Transverse colon (tissue), 4 donors: ENCODE results near the gene SERHL2. TPM values are rescaled to one million over a fixed set of nuclear protein-coding genes. Genes with fewer than 3 reads are reported as not detected.
A peak's percentile ranks its signal among the peaks of the same experiment; 100 is the strongest.
"Not testable (repeated sequence)": the region's sequence is repeated elsewhere in the genome, so short reads cannot be mapped to it uniquely, and the experiment has no call there.

ENCODE experiments used
- DNase-seq: peaks from one replicate; pipeline ENCODE4 v3.0.0-alpha.2; 2019
- H3K27ac ChIP-seq, 4 donors: fragments of 200-600 bp; sonication (generic); 2 replicates each; pipeline ENCODE4 v1.5.1; 2016 to 2018; ENCODE audit warnings: inconsistent platforms in 4 of 4
- H3K27me3 ChIP-seq: fragments of 200-600 bp; sonication (generic); 2 replicates; pipeline ENCODE4 v1.5.1; 2017; ENCODE audit warnings: inconsistent platforms
- H3K36me3 ChIP-seq, 4 donors: fragments of 200-600 bp; sonication (generic); 2 replicates each; pipeline ENCODE4 v1.5.1; 2017 to 2019; ENCODE audit warnings: inconsistent platforms in 4 of 4
- H3K4me1 ChIP-seq, 4 donors: fragments of 200-600 bp; sonication (generic); 2 replicates each; pipeline ENCODE4 v1.5.1; 2017 to 2020; ENCODE audit warnings: inconsistent platforms in 4 of 4
- H3K4me3 ChIP-seq, 4 donors: fragments of 200-600 bp; sonication (generic); 1 replicate in 1 of 4; 2 replicates in 3 of 4; pipeline versions ENCODE4 v1.5.1 to v1.6.1; 2017 to 2019; ENCODE audit warnings: inconsistent platforms in 4 of 4
- H3K9me3 ChIP-seq, 2 donors: fragments of 200-600 bp; sonication (generic); 2 replicates each; pipeline ENCODE4 v1.5.1; 2017 to 2019; ENCODE audit warnings: inconsistent platforms in 2 of 2
- EP300 ChIP-seq: sonication (generic); formaldehyde crosslinking; IDR thresholded peaks from one replicate; pipeline ENCODE4 v1.6.1; 2017; ENCODE audit warnings: antibody characterized with exemption, low read depth
- POLR2A ChIP-seq: fragments of 450-650 bp; IDR thresholded peaks from one replicate; pipeline ENCODE4 v1.6.1; 2016; ENCODE audit warnings: antibody characterized with exemption, mild to moderate bottlenecking, moderate library complexity
- POLR2AphosphoS5 ChIP-seq, 3 donors: sonication (generic); formaldehyde crosslinking; IDR thresholded peaks; one replicate each; pipeline ENCODE4 v1.6.1; 2016; ENCODE audit warnings: antibody characterized with exemption in 3 of 3
- WGBS, 2 donors: methylation state at CpG; one replicate each; pipeline ENCODE4 v1.1.5; 2018; ENCODE audit warnings: low coverage in 1 of 2; 5-methylcytosine and 5-hydroxymethylcytosine counted together
- in situ Hi-C, 4 donors: fragments of 200-750 bp; cut with MboI; loops; one replicate each; pipeline versions ENCODE4 v1.15.0 to v1.15.1; 2017; ENCODE audit warnings: low sequenced_read_pairs in 3 of 4, low pct_ligation_motif_present in 1 of 4, low pct_unique_long_range_greater_than_20kb in 1 of 4
- intact Hi-C: fragments of 100-400 bp; cut with DNase I; formaldehyde crosslinking; loops from one replicate; pipeline ENCODE4 v1.15.1; 2023; ENCODE audit warnings: low total_unique reads
- total RNA-seq, 4 donors: library from RNA; depleted of rRNA; stranded (reverse); fragments of >200 nt; gene quantifications; one replicate each; pipeline ENCODE4 v1.1.0, GENCODE V29; 2016
- TF ChIP-seq, protein P1 (sequence below), 5 experiments: fragments of 200-600 bp in 3 of 5; fragments of 450-650 bp in 2 of 5; sonication (generic) in 3 of 5; IDR thresholded peaks; 1 replicate in 2 of 5; 2 replicates in 3 of 5; pipeline ENCODE4 v1.5.1; 2016 to 2017; ENCODE audit warnings: antibody characterized with exemption in 5 of 5, inconsistent platforms in 3 of 5, mild to moderate bottlenecking in 2 of 5, moderate library complexity in 1 of 5

Gene SERHL2
- total RNA-seq, 4 donors from 2014 or later, result 0.95 to 2.0 TPM; not detected in 2

DNA sequence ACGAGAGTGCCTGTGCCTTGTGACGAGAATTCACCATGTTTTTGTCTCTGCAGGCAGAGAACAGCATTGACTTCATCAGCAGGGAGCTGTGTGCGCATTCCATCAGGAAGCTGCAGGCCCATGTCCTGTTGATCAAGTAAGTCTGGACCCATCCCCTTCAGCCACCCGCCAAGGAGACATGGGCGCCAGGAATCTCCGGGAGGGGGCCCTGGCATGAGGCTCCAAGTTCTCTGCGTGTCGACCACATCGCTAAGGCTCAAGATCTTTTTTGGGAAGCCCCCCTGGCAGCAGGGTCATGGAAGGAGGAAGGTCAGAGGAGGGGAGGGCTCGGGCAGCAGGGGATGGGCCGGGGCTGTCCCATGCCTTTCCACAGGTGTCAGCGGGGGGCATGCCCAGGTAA, 17.3 kb downstream of the SERHL2 start:
- WGBS, 2 donors, result 100% methylated on average over 2 of the region's 12 CpGs; no CpG with 5 or more reads in 1 of the 2 donors
- intact Hi-C loops, H3K27ac ChIP-seq, H3K9me3 ChIP-seq, H3K27me3 ChIP-seq, H3K36me3 ChIP-seq, in situ Hi-C loops, DNase-seq, H3K4me3 ChIP-seq, H3K4me1 ChIP-seq: not testable (repeated sequence)

DNA sequence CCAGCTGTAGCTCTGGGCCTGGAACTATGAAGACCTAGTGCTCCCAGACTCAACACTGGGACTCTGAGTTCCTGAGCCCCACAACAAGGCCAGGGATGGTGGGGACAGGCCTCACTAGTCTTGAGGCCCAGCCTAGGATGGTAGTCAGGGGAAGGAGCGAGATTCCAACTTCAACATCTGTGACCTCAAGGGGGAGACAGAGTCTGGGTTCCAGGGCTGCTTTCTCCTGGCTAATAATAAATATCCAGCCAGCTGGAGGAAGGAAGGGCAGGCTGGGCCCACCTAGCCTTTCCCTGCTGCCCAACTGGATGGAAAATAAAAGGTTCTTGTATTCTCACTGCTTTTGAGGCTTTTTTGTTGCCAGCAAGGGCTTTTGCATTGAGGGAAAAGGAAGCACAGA, 20.3 kb downstream of the SERHL2 start:
- intact Hi-C loops, H3K9me3 ChIP-seq, in situ Hi-C loops, DNase-seq, H3K27me3 ChIP-seq, H3K27ac ChIP-seq, H3K4me1 ChIP-seq, H3K4me3 ChIP-seq: not testable (repeated sequence)
- H3K36me3 ChIP-seq, result peaks cover 0 to 15% (median 0%) of the 10 kb centered on the region in 4 donors
- no CpG with 5 or more reads among the region's 1 CpG for WGBS, 2 donors

DNA sequence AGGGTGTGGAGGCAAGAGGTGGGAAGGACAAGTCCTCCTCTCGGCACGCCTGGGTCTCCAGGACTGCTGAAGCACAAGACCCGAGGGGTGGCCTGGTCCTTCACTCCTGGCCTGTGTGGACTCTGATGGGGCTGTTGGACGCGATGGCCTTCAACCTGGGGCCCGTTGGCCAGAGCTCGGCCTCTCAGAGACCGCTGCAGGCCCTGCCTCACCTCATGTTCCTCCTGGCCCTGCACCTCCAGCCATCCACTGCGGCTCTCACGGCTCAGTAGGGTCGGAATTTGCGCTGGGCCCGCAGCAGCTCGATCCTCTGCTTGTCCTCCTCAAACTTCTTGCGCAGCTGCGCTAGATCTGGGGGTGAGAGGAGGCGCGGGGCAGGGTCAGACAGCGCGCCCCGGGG, 20.7 kb downstream of the SERHL2 start:
- intact Hi-C loops, H3K27ac ChIP-seq, H3K9me3 ChIP-seq, H3K4me1 ChIP-seq, H3K4me3 ChIP-seq, in situ Hi-C loops, DNase-seq, H3K27me3 ChIP-seq: not testable (repeated sequence)
- 90 to 100% methylated on average over 2 to 21 of the region's 21 CpGs for WGBS, 2 donors
- peaks cover 0 to 15% (median 0%) of the 10 kb centered on the region in 4 donors for H3K36me3 ChIP-seq

DNA sequence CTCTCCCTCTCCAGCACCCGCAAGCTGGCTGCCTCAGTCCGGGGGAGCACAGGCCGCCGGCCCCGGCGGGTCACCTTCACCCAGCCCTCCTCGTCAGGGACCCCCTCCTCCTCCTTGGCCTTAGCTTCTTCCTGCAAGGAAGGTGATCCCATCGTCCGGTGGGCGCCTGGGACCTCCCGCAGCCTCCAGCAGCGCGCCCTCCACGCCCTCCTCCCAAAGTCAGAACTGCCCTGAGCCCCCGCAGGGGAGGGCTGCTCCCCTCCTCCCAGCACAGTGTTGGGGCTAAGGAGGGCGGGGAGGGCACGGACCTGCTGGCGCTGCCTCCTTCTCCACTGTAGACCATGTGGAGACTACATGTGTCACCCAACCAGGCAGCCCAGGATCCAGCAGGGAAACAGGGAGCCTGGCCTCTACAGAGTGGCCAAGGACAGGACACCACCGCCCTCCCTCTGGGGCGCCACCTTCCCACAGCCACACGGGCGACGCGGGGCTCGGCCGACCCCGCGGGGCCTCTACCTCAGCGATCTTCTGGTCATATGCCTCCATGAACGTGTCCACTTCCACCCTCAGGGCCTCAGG, 22.3 kb downstream of the SERHL2 start:
- H3K27ac ChIP-seq, H3K4me3 ChIP-seq, H3K27me3 ChIP-seq, H3K4me1 ChIP-seq, H3K9me3 ChIP-seq, DNase-seq, in situ Hi-C loops, intact Hi-C loops: not testable (repeated sequence)
- peaks cover 0 to 15% (median 0%) of the 10 kb centered on the region in 4 donors for H3K36me3 ChIP-seq
- WGBS, 2 donors, result 92% methylated on average over 26 of the region's 30 CpGs; no CpG with 5 or more reads in 1 of the 2 donors

DNA sequence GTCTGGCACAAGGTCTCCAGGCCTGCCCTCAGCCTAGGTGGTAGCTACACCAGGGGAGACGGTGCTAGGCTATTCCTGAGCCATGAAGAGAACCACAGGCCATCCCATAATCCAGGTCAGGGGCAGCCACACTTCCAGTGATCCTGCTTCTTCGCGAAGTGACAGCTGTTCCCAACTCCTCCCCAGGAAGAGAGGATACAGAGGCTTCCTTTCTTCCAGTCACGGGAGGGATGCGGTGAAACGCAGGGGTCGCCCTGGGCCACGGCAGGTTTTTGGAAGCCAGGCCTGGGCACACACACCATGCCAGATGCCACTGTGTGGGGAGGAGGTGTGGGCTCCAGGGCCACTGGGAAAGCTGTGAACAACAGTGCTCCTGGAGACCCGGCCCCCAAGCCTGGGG, 23.4 kb downstream of the SERHL2 start:
- in situ Hi-C loops, DNase-seq, intact Hi-C loops, H3K9me3 ChIP-seq, H3K4me3 ChIP-seq, H3K4me1 ChIP-seq, H3K27me3 ChIP-seq, H3K27ac ChIP-seq: not testable (repeated sequence)
- WGBS, 2 donors, result 94% methylated on average over 8 of the region's 9 CpGs; no CpG with 5 or more reads in 1 of the 2 donors
- peaks cover 0 to 15% (median 0%) of the 10 kb centered on the region in 4 donors for H3K36me3 ChIP-seq

DNA sequence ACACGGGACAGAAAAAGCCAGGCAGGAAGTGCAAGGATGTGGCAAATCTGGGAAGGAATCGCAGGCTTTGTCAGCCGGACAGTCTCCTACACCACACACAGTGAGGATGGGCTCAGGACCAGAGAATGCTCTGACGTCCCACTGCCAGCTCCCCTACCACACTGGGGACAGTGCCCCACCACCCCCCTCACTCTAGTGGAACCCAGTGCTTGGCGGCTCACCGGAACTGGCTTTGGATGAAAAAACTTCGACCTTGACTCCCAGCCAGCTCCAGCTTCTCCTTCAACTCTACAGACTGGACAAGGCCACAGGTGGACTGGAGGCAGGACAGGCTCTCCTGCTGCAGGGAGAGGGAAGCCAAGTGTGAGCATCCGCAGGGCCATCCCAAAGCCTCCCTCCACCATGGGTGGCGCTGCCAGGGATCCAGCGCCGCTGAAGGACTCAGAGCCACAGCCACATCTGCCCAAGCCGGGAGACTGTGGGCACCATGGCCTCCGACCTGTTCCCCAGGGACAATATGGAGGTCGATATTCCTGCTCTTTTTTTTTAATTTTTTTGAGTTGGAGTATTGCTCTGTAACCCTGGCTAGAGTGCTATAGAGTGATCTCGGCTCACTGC, 24.0 kb downstream of the SERHL2 start:
- no peak for DNase-seq
- Histone ChIP-seq H3K4me1 (peaks cover 0 to 11% (median 6%) of the 10 kb centered on the region in 4 donors), H3K27ac (no peak overlapping the region), H3K27me3 (no peaks in the 10 kb centered on the region), H3K36me3 (peaks cover 0 to 11% (median 0%) of the 10 kb centered on the region in 4 donors), H3K4me3 (no peak overlapping the region), H3K9me3 (no peaks in the 10 kb centered on the region)
- 95 to 100% methylated on average over 3 to 14 of the region's 15 CpGs for WGBS, 2 donors
- TF ChIP-seq, protein P1, sequence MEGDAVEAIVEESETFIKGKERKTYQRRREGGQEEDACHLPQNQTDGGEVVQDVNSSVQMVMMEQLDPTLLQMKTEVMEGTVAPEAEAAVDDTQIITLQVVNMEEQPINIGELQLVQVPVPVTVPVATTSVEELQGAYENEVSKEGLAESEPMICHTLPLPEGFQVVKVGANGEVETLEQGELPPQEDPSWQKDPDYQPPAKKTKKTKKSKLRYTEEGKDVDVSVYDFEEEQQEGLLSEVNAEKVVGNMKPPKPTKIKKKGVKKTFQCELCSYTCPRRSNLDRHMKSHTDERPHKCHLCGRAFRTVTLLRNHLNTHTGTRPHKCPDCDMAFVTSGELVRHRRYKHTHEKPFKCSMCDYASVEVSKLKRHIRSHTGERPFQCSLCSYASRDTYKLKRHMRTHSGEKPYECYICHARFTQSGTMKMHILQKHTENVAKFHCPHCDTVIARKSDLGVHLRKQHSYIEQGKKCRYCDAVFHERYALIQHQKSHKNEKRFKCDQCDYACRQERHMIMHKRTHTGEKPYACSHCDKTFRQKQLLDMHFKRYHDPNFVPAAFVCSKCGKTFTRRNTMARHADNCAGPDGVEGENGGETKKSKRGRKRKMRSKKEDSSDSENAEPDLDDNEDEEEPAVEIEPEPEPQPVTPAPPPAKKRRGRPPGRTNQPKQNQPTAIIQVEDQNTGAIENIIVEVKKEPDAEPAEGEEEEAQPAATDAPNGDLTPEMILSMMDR (IDR thresholded peaks at IDR 0.05), result no peak
- no peak for TF ChIP-seq EP300
- no peak for TF ChIP-seq POLR2A
- TF ChIP-seq POLR2AphosphoS5 (IDR thresholded peaks at IDR 0.05), result no peak
- in situ Hi-C loops (no loop called here), intact Hi-C loops (no loop called here)

DNA sequence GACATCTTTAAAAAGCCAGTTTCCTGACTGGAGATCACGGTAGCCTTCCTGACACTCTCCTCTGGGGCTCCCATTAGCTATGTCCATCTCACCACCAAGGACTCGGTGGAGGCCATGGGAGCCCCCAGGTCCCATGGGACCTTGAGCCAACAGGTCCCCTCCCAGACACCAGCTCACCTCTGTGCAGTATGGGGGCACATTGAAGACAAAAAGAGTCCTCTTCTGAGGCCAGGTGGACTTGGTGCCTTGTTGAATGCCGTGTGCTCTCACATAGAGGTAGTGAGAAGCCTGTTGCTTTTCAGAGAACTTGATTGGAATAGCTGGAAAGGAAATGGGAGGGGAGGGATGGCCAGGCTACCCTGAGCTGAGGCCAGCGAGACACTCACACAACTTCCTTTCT, 26.3 kb downstream of the SERHL2 start:
- 73% methylated on average over 3 of the region's 4 CpGs; no CpG with 5 or more reads in 1 of the 2 donors for WGBS, 2 donors

DNA sequence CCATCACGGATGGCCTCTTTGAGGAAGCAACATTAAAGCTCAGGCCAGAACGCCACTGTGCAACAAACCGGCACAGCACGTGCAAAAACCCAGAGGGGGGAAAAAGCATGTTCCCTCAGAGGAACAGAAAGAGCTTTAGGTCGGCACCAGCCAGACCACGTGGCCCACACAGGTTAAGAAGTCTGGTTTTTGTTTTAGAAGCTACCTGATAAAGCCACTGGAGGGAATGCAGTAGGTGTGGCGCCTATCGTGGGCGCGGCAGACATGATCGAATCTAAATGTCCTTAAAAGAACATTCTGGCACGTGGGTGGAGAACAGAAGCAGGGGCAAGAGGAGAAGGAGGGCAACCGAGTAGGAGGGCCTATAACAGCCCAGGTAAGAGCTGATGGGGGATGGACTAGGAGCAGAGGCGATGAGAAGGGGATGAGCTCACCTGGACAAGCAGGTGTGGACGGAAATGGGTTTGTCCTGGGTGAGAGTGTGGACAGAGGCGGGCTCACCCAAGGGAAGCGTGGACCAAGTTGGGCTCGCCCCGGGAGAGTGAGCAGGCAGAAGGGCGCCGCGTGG, 27.5 kb downstream of the SERHL2 start:
- in situ Hi-C loops, H3K27me3 ChIP-seq, DNase-seq, intact Hi-C loops, H3K9me3 ChIP-seq: not testable (repeated sequence)
- H3K36me3 ChIP-seq, result peaks cover 0 to 38% (median 6%) of the 10 kb centered on the region in 4 donors
- peaks cover 0 to 11% (median 6%) of the 10 kb centered on the region in 4 donors for H3K4me1 ChIP-seq
- peak overlapping the region; percentile 68 to 81 (median 76) for H3K27ac ChIP-seq
- WGBS, 2 donors, result 2% methylated on average over 11 of the region's 22 CpGs; no CpG with 5 or more reads in 1 of the 2 donors
- peak overlapping the region; percentile 88 to 99 (median 93) for H3K4me3 ChIP-seq

More for the DNA sequence above, 26.3 kb downstream of the SERHL2 start:
- H3K27ac ChIP-seq, H3K9me3 ChIP-seq, DNase-seq, H3K27me3 ChIP-seq, H3K4me3 ChIP-seq, in situ Hi-C loops, intact Hi-C loops: not testable (repeated sequence)
- Histone ChIP-seq H3K4me1 (peaks cover 0 to 11% (median 6%) of the 10 kb centered on the region in 4 donors), H3K36me3 (peaks cover 0 to 27% (median 2%) of the 10 kb centered on the region in 4 donors)
